PC-9 (cell line): Measurements from ENCODE around the gene SLC35F5.

Experiments
- EZH2 ChIP-seq: fragments of 200-600 bp; sonication (generic); IDR thresholded peaks from 2 replicates; pipeline ENCODE4 v1.8.0; 2017; ENCODE audit warnings: antibody characterized with exemption, low read depth
- TF ChIP-seq, protein P1 (sequence below): fragments of 200-600 bp; sonication (generic); conservative IDR thresholded peaks from 2 replicates; pipeline ENCODE4 v1.6.1; 2017; ENCODE audit warnings: mixed run types, antibody characterized with exemption, mild to moderate bottlenecking, moderate library complexity

DNA sequence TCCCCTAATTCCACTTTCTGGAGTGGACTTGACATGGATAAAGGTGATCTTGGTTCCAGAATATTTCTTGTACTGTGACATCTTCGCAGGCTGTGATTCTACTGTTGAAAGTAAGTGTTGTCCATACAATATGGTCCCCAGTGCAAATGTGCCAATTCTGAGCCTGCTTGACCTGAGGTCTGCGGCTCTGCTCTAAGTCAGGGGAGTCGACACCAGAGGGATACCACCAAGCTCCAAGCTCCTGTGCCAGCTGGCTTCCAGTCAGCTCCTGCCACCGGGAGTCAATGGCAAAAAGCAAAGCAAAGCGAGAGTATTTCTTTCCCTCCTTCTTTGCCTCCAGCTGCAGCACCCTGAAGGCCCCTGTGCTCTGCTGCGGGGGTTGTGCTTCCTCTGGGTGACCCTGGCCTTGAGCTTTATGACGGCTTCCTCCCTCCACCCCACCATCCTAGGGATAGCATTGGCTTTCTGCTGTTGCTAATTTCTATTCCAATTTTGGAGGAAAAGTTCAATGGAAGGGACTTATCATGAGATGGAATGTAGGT lies 50.4 kb downstream of the SLC35F5 start:
- TF ChIP-seq, protein P1, sequence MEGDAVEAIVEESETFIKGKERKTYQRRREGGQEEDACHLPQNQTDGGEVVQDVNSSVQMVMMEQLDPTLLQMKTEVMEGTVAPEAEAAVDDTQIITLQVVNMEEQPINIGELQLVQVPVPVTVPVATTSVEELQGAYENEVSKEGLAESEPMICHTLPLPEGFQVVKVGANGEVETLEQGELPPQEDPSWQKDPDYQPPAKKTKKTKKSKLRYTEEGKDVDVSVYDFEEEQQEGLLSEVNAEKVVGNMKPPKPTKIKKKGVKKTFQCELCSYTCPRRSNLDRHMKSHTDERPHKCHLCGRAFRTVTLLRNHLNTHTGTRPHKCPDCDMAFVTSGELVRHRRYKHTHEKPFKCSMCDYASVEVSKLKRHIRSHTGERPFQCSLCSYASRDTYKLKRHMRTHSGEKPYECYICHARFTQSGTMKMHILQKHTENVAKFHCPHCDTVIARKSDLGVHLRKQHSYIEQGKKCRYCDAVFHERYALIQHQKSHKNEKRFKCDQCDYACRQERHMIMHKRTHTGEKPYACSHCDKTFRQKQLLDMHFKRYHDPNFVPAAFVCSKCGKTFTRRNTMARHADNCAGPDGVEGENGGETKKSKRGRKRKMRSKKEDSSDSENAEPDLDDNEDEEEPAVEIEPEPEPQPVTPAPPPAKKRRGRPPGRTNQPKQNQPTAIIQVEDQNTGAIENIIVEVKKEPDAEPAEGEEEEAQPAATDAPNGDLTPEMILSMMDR, result no peak
- no peak for TF ChIP-seq EZH2
